Stomach (tissue), 4 donors: Measurements from ENCODE around the gene PCGF3.

Experiments used
- CTCF ChIP-seq, 7 experiments: fragments of 450-650 bp in 4 of 7; fragments of 200-600 bp in 3 of 7; sonication (generic) in 3 of 7; IDR thresholded peaks; one replicate each; pipeline ENCODE4 v1.5.1; 2016 to 2019; ENCODE audit warnings: antibody characterized with exemption in 7 of 7, control low read depth in 2 of 7, mild to moderate bottlenecking in 1 of 7
- POLR2A ChIP-seq, 4 donors: fragments of 450-650 bp; IDR thresholded peaks; one replicate each; pipeline ENCODE4 v1.6.1; 2016; ENCODE audit warnings: antibody characterized with exemption in 4 of 4, control low read depth in 2 of 4, mild to moderate bottlenecking in 1 of 4, moderate library complexity in 1 of 4

GRCh38 chr4:752196-752861, 46.7 kb downstream of the PCGF3 start:
- TF ChIP-seq CTCF (IDR thresholded peaks at IDR 0.05) (no peak), POLR2A (IDR thresholded peaks at IDR 0.05) (no peak)
